ENCODE data around the gene UNKL. TPM values are rescaled to one million over a fixed set of nuclear protein-coding genes. Genes with fewer than 3 reads are reported as not detected.

UNKL gene, protein sequence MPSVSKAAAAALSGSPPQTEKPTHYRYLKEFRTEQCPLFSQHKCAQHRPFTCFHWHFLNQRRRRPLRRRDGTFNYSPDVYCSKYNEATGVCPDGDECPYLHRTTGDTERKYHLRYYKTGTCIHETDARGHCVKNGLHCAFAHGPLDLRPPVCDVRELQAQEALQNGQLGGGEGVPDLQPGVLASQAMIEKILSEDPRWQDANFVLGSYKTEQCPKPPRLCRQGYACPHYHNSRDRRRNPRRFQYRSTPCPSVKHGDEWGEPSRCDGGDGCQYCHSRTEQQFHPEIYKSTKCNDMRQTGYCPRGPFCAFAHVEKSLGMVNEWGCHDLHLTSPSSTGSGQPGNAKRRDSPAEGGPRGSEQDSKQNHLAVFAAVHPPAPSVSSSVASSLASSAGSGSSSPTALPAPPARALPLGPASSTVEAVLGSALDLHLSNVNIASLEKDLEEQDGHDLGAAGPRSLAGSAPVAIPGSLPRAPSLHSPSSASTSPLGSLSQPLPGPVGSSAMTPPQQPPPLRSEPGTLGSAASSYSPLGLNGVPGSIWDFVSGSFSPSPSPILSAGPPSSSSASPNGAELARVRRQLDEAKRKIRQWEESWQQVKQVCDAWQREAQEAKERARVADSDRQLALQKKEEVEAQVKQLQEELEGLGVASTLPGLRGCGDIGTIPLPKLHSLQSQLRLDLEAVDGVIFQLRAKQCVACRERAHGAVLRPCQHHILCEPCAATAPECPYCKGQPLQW
- 10 to 100 TPM; 51.1 to 69.5 TPM for total RNA-seq

DNA sequence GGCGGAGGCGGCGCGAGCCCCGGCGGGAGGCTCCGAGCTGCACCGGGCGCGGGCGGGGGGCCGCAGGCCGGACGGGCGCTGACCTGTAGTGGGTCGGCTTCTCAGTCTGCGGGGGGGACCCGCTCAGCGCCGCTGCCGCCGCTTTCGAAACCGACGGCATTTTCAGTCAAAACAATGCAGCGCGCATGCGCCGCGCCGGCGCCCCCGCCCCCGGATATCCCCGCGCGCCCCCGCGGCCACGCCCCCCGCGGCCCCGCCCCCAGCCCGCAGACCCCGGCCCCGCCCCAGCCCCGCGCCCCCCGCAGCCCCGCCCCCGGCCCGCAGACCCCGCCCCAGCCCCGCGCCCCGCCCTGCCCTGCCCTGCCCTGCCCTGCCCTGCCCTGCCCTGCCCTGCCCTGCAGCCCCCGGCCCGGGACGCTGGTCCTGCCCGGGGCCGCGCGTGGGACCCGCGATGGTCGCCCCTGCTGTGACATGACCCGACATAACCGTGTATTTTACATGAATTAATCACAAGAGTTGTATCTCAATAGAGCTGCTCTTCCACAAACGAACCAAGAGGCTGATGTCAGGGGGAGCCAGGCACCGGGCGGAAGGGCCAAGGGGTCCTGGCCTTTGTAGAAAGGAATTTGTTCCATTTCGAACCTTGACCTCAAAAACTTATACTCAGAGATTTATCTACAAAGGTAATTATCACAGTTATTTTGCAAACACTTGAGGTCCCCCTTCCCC is at the start of gene UNKL:
UNKL (minus strand) TSS at position 173 of the 729 bp plus-strand sequence; CDS start at position 160, 13 bp downstream.
- Mint-ChIP-seq H3K9me3 (no peaks in the 10 kb centered on the region), H3K27ac (peak within 1 kb of the TSS; percentile 95), H3K36me3 (ENCODE audit: insufficient read depth in 2 of 2) (no peaks in the 10 kb centered on the region), H3K4me1 (ENCODE audit: low read depth) (peaks cover 33% of the 10 kb centered on the region), H3K4me3 (peak within 1 kb of the TSS; percentile 86 to 89), H3K27me3 (ENCODE audit: low read depth) (no peaks in the 10 kb centered on the region)
- DNase-seq, result peak; percentile 87
- ATAC-seq (replicated peaks in 1 of 2), result peak; percentile 78

DNA sequence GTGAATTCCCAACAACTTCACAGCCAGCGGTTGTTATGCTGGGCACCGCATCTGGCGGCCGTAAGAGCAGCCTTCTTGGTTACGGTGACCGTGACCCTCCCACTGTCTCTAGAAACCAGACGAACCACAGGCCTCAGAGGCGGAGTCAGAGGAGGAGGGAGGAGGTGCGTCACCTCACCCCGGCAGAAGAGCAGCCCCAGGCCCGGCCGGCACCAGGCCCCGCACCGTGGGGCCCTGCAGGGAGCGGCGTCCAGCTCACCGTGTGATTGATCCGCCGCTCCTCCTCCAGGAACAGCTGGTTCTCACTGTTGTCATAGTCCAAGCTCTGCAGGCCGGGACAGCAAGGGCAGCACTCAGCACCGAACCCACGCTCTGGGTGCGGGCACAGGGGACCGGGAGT is 46.6 kb upstream of the UNKL start:
- ATAC-seq (replicated peaks in 1 of 2), result no peak
- H3K36me3 Mint-ChIP-seq (ENCODE audit: insufficient read depth in 2 of 2), result no peaks in the 10 kb centered on the region
- no peaks in the 10 kb centered on the region for H3K9me3 Mint-ChIP-seq
- peaks cover 7% of the 10 kb centered on the region for H3K4me1 Mint-ChIP-seq (ENCODE audit: low read depth)
- no peak for DNase-seq
- no peaks in the 10 kb centered on the region for H3K27me3 Mint-ChIP-seq (ENCODE audit: low read depth)
- no peak overlapping the region for H3K4me3 Mint-ChIP-seq
- H3K27ac Mint-ChIP-seq, result no peak overlapping the region

DNA sequence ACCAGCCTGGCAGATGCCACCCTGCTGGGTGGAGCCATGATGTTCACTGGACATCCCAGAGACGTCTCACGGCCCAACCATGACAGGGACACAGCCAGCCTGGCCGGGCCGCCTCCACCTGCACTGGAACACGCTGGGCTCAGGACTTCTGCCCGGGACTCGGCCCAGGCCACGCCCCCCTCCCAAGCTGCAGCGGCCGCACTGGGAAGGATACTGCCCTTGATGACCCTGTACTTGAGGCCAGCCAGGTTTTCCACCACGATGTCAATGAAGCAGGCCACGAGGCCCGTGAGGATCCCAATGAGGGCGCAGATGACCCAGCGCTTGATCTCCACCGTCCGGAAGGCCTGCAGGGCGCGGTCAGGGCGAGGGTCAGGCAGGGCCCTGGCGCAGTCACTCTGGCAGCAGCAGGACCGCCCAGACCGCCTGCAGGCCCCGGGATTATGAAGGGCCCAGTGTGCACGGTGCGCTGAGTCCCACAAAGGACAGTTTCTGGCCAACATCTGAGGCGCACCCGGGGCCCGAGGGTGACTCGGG is 46.2 kb upstream of the UNKL start:
- DNase-seq (no peak), ATAC-seq (replicated peaks in 1 of 2) (no peak)
- no peaks in the 10 kb centered on the region for H3K27me3 Mint-ChIP-seq (ENCODE audit: low read depth)
- no peak overlapping the region for H3K27ac Mint-ChIP-seq
- H3K4me1 Mint-ChIP-seq (ENCODE audit: low read depth), result peaks cover 7% of the 10 kb centered on the region
- no peaks in the 10 kb centered on the region for H3K36me3 Mint-ChIP-seq (ENCODE audit: insufficient read depth in 2 of 2)
- H3K9me3 Mint-ChIP-seq, result no peaks in the 10 kb centered on the region
- H3K4me3 Mint-ChIP-seq, result no peak overlapping the region

DNA sequence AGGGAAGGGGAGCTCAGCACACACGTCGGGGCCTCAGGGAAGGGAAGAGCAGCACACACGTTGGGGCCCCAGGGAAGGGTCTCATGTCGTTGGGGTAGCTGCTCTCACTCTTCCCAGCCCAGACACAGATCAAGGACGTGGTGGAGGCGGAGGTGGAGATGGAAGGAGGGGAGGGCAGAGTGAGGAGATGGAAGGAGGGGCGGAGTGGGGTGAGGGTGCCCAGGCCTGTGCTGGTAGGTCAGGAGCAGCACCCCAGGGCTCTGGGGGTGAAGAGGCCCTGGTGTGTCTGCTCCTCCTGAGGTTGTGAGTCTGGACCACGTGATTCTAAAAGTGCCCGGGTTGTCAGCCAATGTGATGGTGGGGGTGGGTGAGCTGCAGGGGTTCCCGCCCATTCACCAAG is 45.5 kb upstream of the UNKL start:
- Mint-ChIP-seq H3K36me3 (ENCODE audit: insufficient read depth in 2 of 2) (no peaks in the 10 kb centered on the region), H3K27ac (no peak overlapping the region), H3K9me3 (no peaks in the 10 kb centered on the region), H3K4me1 (ENCODE audit: low read depth) (peaks cover 7% of the 10 kb centered on the region), H3K27me3 (ENCODE audit: low read depth) (no peaks in the 10 kb centered on the region), H3K4me3 (no peak overlapping the region)
- DNase-seq (no peak), ATAC-seq (replicated peaks in 1 of 2) (no peak)

DNA sequence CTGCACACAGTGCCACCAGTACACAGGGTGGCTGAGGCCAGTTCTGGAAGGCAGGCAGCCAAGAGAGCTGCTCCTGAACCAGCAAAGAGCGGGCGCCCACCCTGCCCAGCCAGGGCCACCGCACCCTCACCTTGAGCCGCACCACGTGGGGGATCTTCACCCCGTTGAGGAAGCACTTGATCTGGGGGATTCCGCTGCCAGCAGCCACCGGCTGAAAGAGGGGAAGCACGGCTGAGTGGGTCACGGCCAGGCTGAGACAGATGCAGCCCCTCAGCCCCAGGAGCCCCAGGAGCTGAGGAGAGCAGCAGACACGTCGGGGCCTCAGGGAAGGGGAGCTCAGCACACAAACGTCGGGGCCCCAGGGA is 44.5 kb upstream of the UNKL start:
- Mint-ChIP-seq H3K4me1 (ENCODE audit: low read depth) (peaks cover 7% of the 10 kb centered on the region), H3K9me3 (no peaks in the 10 kb centered on the region), H3K36me3 (ENCODE audit: insufficient read depth in 2 of 2) (no peaks in the 10 kb centered on the region), H3K27me3 (ENCODE audit: low read depth) (no peaks in the 10 kb centered on the region), H3K4me3 (no peak overlapping the region), H3K27ac (no peak overlapping the region)
- ATAC-seq (replicated peaks in 1 of 2) (peak in 1 of 2 donors; percentile 20), DNase-seq (no peak)

DNA sequence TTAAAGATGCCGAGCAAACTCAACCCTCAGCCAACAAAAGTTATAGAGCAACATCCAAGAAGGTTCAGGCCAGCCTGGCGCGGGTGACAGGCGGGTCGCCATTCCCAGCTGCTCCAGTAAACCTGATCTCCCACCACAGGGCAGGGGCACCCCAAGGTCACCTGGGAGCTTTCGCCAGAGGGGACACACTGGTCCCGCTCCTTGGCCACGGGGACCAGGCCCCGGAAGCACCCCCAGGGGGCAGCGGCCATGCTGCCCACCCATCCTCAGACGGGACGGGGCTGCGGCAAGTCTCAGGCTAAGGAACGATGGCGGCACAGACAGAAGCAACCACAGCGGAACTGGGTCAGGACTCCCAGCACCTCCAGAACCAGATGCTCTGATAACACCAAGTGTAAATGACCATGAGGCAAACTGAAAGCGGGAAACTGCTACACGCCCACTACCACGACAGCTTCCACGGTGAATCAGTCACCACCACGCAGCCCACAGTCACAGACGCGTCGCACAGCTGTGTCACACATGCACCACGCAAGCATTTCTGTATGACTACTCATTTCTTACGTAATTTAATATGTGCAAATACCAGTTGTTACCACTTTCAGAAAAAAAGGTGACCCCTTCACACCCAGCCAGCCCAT is 44.0 kb upstream of the UNKL start:
- Mint-ChIP-seq H3K27ac (no peak overlapping the region), H3K4me1 (ENCODE audit: low read depth) (peaks cover 7% of the 10 kb centered on the region), H3K27me3 (ENCODE audit: low read depth) (no peaks in the 10 kb centered on the region), H3K4me3 (no peak overlapping the region), H3K36me3 (ENCODE audit: insufficient read depth in 2 of 2) (no peaks in the 10 kb centered on the region), H3K9me3 (no peaks in the 10 kb centered on the region)
- DNase-seq, result peak; percentile 36 to 64
- ATAC-seq (replicated peaks in 1 of 2), result peak; percentile 87 to 88

DNA sequence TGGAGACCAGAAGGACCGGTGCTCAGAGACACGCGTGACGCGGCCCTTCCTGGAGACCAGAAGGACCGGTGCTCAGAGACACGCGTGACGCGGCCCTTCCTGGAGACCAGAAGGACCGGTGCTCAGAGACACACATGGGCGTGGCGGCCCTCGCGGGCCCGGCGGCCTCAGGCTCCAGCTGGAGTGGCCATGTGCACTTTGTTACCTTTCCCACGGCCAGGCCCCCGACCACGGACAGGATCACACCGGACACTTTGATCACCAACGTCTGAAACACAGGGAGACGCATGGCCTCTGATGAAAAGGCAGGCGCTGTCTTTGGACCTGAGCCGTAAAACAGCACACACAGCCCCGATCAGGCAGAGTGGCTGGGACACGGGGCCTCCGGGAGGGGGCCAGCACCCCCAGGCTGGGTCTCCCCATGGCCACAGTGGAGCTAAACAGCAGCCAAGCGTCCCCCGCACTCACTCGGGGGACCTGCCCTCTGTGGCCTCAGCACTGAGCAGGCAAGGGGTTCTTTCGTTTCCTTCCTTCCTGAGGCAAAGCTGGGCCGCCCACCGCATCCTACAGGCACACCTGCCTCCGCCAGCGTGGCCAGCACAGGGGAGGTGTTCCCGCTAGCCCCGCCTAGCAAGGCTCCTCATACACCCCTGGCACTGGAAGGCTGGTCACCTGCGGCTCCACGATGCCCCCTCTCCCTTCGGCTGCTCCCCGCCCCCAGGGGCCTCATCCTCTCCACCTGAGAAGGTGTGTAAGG is 43.2 kb upstream of the UNKL start:
- no peaks in the 10 kb centered on the region for H3K27me3 Mint-ChIP-seq (ENCODE audit: low read depth)

DNA sequence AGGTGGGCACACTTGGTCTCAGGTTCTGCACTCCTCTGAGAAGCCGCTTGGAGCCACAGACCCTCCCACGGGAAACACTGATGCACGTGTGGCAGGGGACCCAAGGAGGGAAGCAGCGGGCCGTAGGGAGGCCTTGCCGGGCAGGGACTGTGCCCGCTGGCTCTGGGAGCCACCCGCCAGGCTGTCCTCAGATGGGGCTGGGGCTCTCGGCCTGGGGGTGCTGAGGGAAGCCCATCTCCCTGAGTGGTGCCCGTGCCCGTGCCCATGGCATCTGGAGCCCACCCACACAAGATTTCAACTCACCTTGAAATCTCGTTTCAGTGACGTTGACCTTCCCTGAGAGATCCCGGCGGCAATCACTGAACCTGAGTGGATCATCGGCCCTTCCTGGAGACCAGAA is 42.4 kb upstream of the UNKL start:
- DNase-seq (no peak), ATAC-seq (replicated peaks in 1 of 2) (no peak)
- Mint-ChIP-seq H3K27me3 (ENCODE audit: low read depth) (no peaks in the 10 kb centered on the region), H3K36me3 (ENCODE audit: insufficient read depth in 2 of 2) (no peaks in the 10 kb centered on the region), H3K9me3 (no peaks in the 10 kb centered on the region), H3K27ac (no peak overlapping the region), H3K4me3 (no peak overlapping the region), H3K4me1 (ENCODE audit: low read depth) (peaks cover 7% of the 10 kb centered on the region)

More for the DNA sequence above, 43.2 kb upstream of the UNKL start:
- Mint-ChIP-seq H3K9me3 (no peaks in the 10 kb centered on the region), H3K36me3 (ENCODE audit: insufficient read depth in 2 of 2) (no peaks in the 10 kb centered on the region), H3K27ac (no peak overlapping the region), H3K4me3 (no peak overlapping the region), H3K4me1 (ENCODE audit: low read depth) (peaks cover 7% of the 10 kb centered on the region)
- ATAC-seq (replicated peaks in 1 of 2), result no peak
- DNase-seq, result no peak

DNA sequence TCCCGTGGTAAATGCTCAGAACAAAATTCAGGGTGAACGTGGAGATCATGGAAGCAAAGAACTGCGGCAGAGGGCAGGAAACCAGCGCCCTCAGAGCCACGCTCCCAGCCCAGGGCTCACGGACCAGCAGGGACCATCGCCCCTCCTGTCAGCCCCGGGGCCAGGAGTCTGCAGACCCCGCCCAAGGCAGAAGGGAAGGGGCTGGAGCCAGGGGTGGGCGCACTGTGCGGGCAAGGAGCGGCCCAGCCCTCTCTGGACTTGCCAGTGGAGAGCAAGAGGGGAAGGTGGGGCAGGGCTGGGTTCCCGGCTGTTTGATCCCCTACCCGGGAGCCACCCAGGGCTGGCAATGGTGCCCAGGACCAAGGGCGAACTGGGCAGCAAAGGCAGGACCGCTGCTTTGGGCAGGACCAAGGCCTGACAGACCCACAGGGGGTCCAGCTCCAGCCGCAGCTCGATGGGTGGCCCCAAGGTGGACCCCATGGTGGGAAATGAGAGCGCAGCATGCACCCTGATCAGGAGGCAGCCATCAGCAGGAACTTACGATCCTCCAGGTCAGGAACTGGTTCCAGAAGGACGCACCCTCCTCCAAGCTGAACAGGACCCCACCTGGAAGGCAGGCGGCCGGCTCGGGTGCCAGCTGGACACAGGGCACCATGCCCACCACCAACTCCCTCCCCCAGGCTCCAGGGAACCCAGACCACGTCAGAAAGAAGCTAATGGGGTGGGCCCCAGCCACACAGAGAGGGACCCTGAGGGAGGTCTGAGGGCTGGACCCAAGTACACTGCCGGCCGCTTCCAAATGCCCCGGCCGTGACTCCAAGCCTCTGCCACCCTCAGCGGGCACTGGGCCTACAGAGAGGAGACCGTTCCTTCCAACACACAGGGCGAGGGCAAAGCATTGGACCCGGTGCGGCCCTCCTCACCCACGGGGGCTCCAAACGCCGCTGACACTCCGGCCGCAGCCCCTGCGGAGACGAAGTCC is 41.0 kb upstream of the UNKL start:
- Mint-ChIP-seq H3K4me1 (ENCODE audit: low read depth) (peaks cover 7% of the 10 kb centered on the region), H3K27me3 (ENCODE audit: low read depth) (no peaks in the 10 kb centered on the region), H3K4me3 (no peak overlapping the region), H3K9me3 (no peaks in the 10 kb centered on the region), H3K36me3 (ENCODE audit: insufficient read depth in 2 of 2) (no peaks in the 10 kb centered on the region), H3K27ac (no peak overlapping the region)
- ATAC-seq (replicated peaks in 1 of 2), result no peak
- DNase-seq, result no peak

DNA sequence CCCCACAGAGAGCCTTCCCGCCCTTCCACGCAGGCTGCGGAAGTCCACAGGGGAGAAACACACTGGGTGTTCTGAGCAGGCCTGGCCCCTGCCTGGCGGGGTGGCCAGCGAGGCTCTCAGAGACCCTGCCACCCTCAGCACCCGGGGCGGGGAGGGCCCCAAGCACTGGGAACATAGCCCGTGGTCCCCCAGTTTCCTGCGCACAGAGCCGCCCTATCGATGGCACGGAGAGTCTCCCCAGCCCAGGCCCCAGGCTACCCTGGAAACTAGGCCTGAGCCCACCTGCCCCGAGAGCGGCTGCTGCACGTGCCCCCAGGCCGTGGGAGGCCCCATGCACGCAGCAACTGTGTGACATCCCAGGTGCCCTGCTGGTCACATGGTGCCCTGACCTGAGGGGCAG is 40.1 kb upstream of the UNKL start:
- H3K27ac Mint-ChIP-seq, result no peak overlapping the region
- DNase-seq (no peak), ATAC-seq (replicated peaks in 1 of 2) (no peak)
- no peaks in the 10 kb centered on the region for H3K27me3 Mint-ChIP-seq (ENCODE audit: low read depth)
- H3K9me3 Mint-ChIP-seq, result no peaks in the 10 kb centered on the region
- H3K4me1 Mint-ChIP-seq (ENCODE audit: low read depth), result peaks cover 7% of the 10 kb centered on the region
- no peak overlapping the region for H3K4me3 Mint-ChIP-seq
- no peaks in the 10 kb centered on the region for H3K36me3 Mint-ChIP-seq (ENCODE audit: insufficient read depth in 2 of 2)

DNA sequence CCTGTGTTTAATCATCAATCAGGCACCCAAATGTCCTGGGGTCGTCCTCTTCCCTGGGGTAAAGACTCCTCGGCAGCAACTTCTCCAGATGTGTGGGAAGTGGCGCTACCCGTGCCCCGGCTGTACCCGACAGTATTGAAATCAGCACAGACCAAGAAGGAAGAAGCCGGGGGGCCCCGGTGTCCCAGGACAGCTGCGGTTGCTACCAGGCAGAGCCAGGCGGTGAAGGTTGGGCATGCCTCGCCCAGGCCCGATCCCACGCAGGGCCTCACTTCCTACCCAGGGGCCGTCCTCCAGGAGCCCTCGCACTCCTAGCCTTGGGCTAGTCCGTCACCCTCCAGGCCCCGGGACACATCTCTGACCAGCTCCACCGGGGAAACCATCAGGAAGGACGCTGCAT is 38.8 kb upstream of the UNKL start:
- no peak overlapping the region for H3K27ac Mint-ChIP-seq
- H3K9me3 Mint-ChIP-seq, result no peaks in the 10 kb centered on the region
- no peak overlapping the region for H3K4me3 Mint-ChIP-seq
- H3K27me3 Mint-ChIP-seq (ENCODE audit: low read depth), result no peaks in the 10 kb centered on the region
- H3K4me1 Mint-ChIP-seq (ENCODE audit: low read depth), result no peaks in the 10 kb centered on the region
- no peaks in the 10 kb centered on the region for H3K36me3 Mint-ChIP-seq (ENCODE audit: insufficient read depth in 2 of 2)
- DNase-seq, result no peak
- ATAC-seq (replicated peaks in 1 of 2), result no peak

Data from activated T-cell treated with anti-CD3 and anti-CD28 coated beads, Interleukin-2, amount 50 U/mL, for 72 hours (primary cell).